ENCODE results near the gene TTN.
A peak's percentile ranks its signal among the peaks of the same experiment; 100 is the strongest.

The TTN gene

DNA sequence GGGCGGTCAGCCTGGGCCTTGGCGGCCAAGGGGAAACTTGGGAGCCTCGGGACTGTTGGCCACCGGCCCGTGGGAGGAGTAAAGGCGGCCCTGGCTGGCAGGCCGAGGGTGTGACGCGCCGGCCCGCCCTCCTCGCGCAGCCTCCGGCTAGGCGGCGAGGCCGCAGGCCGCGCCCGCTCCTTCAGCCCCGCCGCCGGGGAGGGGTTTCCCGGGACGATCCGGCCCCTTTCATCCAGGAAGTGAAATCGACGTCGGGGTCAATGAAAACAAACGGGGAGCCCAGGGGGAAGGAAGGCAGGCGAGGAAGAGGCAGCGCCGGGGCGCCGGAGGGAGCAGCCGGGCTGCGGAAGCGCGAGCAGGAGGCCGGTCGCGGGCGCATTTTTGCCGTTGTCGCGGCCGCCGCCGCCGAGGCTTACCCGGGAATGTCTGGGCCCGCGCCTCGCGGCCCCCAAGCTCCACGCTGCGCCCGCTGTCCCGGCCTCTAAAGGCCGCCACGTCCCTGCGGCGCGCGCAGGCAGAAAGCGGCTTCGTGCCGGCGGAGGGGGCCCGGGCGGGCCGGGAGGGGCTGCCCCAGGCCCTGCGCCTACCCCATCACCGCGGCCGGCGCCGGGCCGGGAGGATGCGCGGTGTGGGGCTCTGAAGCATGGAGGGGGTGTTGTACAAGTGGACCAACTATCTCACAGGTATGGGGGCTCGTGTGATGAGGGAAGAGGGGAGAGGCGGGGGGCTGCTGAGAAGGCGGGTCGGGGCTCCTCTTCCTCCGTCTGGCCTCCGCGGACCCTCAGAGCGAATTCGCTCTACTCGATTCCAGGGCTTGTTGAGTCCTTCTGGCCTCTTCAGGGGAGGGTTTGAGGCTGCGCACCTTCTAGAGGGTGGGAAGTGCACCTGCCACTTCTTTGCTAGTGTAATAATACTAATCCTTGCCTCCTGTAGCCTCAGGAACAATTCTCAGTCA, 326.7 kb downstream of the TTN start, which contains the start of gene PLEKHA3:
TSS of gene PLEKHA3 (plus strand) at position 231 of the 955 bp plus-strand sequence. CDS start at position 644, 413 bp downstream.
- peak; percentile 59 for DNase-seq

DNA sequence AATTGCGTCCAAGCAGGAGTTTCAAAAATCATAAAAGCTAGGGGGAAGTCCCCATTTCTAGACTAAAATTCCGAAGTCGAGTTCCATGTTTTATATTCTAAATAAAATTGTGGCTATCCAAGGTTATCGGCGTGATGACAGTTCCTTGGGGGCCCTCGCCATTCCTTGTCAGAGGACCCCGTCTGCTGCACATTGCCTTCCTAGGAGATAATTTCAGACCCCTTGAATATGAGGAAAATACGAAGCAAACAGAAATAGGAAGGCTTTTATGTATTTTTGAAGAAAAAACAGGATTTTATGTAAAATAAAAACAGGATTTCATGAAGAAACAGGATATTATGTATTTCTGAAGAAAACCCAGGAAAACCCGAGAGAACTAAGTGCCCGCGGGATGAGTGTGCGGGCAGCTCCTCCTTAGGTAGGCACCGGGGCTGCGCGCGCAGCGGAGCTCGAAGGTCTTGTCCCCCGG, 327.4 kb downstream of the TTN start:
- DNase-seq, result peak; percentile 59

DNA sequence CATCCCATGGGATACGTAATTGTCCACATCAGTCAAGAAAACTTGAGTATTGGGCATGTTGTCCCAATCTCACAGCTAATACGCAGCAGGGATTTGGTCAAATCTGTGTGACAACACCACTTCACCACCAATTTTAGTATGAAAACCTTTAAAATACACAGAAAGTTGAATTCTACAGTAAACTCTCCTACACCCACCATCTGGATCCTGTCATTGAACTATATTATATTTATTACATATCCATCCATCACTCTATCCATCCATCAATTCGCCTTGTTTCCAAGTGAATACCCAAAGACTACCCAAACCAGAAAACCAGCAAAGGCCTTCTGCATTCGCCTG, 328.0 kb downstream of the TTN start:
- no peak for DNase-seq

DNA sequence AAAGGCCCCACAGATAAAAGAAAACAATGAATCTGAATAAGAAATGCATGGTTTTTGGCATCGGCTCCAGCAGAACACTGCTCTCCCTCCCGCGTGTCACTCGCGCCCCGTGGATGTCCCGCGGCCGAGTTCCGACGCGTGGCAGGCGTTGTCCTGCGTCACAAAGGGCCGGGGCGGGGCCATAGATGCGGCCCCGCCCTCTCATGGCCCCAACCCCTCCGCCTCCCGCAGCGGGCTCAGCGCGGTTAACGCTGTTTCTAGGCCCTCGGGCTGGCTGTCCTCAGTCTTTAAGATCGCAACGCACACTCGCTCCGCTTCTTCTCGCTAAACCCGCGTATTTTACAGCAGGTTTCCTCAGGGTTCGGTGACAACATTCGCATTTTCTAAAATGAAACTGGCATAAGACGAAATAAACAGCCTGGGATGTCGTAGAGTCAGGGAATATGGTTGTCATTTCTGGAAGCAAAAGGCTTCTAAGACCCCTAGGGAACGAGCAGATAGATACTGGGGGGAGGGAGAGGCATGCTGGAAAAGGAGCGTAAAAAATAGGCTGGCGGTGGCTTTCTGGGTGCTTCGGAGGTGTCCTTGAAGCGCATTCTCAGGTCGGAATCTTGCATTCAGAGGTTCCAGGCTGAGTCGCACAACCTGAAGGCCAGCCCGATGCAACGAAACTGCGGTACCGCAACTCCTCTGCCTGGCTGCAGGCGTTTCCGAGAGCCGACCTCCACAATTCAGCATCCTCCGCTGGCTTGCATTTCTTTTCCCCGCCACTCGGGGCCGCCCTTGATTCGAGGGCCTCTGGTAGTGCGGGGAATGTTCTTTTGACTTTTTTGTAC, 328.6 kb downstream of the TTN start, which contains the start of gene FKBP7:
TSS of gene FKBP7 (minus strand) at position 162 of the 836 bp plus-strand sequence. CDS start at position 61, 101 bp downstream.
- peak; percentile 63 for DNase-seq

GRCh38 chr2:178478130-178478438, 329.1 kb downstream of the TTN start:
- no peak for DNase-seq

DNA sequence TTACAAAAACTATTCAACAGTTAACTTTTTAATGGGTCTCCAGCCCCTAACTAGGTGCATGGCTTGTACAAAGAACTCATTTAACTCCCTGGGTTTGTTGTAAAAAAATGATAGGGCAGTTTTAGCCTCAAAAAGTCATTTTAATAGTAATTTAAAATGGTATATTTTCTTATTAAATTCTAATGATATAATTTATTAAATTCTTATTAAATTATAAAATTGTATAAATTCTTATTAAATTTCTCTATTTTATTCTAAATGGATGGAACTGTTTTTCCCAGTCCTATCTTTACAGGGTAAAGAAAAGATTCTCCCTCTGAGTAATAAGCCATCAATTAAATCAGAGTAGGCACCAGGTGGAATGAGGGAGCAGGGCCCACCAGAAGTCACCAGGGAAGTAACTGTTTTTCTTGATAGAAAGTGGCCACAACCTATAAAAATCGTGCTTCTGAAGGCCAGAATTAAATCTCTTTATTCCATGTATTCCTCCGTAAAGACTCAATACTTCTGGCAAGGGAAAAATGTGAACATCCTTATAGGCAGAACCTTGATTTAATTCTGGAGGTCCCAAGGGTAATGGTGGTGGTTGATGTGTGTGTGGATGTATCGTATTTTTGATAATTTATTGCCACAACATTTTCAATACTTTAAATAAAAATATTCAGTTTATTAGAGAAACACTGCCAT, 329.6 kb downstream of the TTN start:
- no peak for DNase-seq

- DNase-seq, result no peak
Observed at GRCh38 chr2:178476477-178476876, 330.7 kb downstream of the TTN start.
